SU-DHL-6 (cell line): Measurements from ENCODE around the gene RAD51B.

Experiments
- H2AFZ ChIP-seq: fragments of 200-600 bp; sonication (generic); 2 replicates; pipeline ENCODE4 v1.6.1; 2014; ENCODE audit warnings: low read depth, mild to moderate bottlenecking, moderate library complexity, mixed read lengths, antibody characterized with exemption, low read length; ENCODE audit not compliant: severe bottlenecking
- H3F3A ChIP-seq: fragments of 200-600 bp; shearing (Covaris generic); 2 replicates; pipeline ENCODE4 v1.6.0; 2016; ENCODE audit warnings: antibody characterized with exemption, mild to moderate bottlenecking; ENCODE audit not compliant: insufficient read depth
- H3K27ac ChIP-seq: fragments of 200-600 bp; sonication (generic); 2 replicates; pipeline ENCODE4 v1.5.1; 2016; ENCODE audit warnings: low read depth, mild to moderate bottlenecking, low read length, moderate library complexity, mixed read lengths
- H3K27me3 ChIP-seq: fragments of 200-600 bp; sonication (generic), shearing (Covaris generic); 2 replicates; pipeline ENCODE4 v1.6.0; 2014; ENCODE audit warnings: mild to moderate bottlenecking, low read length
- H3K36me3 ChIP-seq: fragments of 200-600 bp; sonication (generic); 2 replicates; pipeline ENCODE4 v1.6.1; 2014; ENCODE audit warnings: mild to moderate bottlenecking, low read length, mixed read lengths
- H3K4me2 ChIP-seq: fragments of 300-600, 200-600 bp; shearing (Covaris generic), sonication (generic); 2 replicates; pipeline ENCODE4 v1.6.0; 2014; ENCODE audit warnings: low read length, low read depth, mild to moderate bottlenecking; ENCODE audit not compliant: poor library complexity, severe bottlenecking
- H3K4me3 ChIP-seq: fragments of 200-600 bp; sonication (generic); 2 replicates; pipeline ENCODE4 v1.5.1; 2014; ENCODE audit warnings: antibody characterized with exemption, low read length, mild to moderate bottlenecking, mixed read lengths; ENCODE audit not compliant: insufficient read depth, poor library complexity, severe bottlenecking
- H3K79me2 ChIP-seq: fragments of 200-600 bp; sonication (generic); 2 replicates; pipeline ENCODE4 v1.6.1; 2014; ENCODE audit warnings: mild to moderate bottlenecking, low read length, moderate library complexity; ENCODE audit not compliant: insufficient read depth
- H3K9ac ChIP-seq: fragments of 200-600 bp; sonication (generic); 2 replicates; pipeline ENCODE4 v1.7.0; 2014; ENCODE audit warnings: mild to moderate bottlenecking, low read length
- H3K9me2 ChIP-seq: fragments of 200-600 bp; sonication (generic); replicated peaks from 2 replicates; pipeline ENCODE4 v1.6.1; 2014; ENCODE audit warnings: low read length; ENCODE audit not compliant: insufficient read depth
- H3K9me3 ChIP-seq: fragments of 200-600 bp; sonication (generic); 2 replicates; pipeline ENCODE4 v1.6.1; 2014; ENCODE audit warnings: low read length, mixed read lengths; ENCODE audit not compliant: insufficient read depth
- H4K20me1 ChIP-seq: fragments of 200-600 bp; sonication (generic); 2 replicates; pipeline ENCODE4 v1.6.1; 2014; ENCODE audit warnings: low read depth, mild to moderate bottlenecking, antibody characterized with exemption, low read length, moderate library complexity, mixed read lengths
- EZH2phosphoT487 ChIP-seq: fragments of 200-600 bp; sonication (generic), shearing (Covaris generic); conservative IDR thresholded peaks from 2 replicates; pipeline ENCODE4 v1.6.1; 2018; ENCODE audit warnings: mild to moderate bottlenecking, antibody characterized with exemption, low read length, moderate library complexity, mixed read lengths
- TF ChIP-seq, protein P1 (sequence below): fragments of 200-600 bp; sonication (generic); IDR thresholded peaks from one replicate; pipeline ENCODE4 v1.5.1; 2017; ENCODE audit warnings: antibody characterized with exemption, mild to moderate bottlenecking, low read length, moderate library complexity; ENCODE audit not compliant: insufficient read depth, poor library complexity, severe bottlenecking

Gene RAD51B

GRCh38 chr14:68349900-68350629 lies 530.5 kb downstream of the RAD51B start:
- Histone ChIP-seq H3K4me2 (no peak overlapping the region), H3K27me3 (no peaks in the 10 kb centered on the region), H3K27ac (no peak overlapping the region), H3K79me2 (no peaks in the 10 kb centered on the region), H3K4me3 (no peak overlapping the region), H3K36me3 (no peaks in the 10 kb centered on the region), H3F3A (no peaks in the 10 kb centered on the region), H3K9me2 (no peaks in the 10 kb centered on the region), H2AFZ (no peak overlapping the region), H3K9ac (no peak overlapping the region), H3K9me3 (no peaks in the 10 kb centered on the region), H4K20me1 (no peaks in the 10 kb centered on the region)
- TF ChIP-seq, protein P1, sequence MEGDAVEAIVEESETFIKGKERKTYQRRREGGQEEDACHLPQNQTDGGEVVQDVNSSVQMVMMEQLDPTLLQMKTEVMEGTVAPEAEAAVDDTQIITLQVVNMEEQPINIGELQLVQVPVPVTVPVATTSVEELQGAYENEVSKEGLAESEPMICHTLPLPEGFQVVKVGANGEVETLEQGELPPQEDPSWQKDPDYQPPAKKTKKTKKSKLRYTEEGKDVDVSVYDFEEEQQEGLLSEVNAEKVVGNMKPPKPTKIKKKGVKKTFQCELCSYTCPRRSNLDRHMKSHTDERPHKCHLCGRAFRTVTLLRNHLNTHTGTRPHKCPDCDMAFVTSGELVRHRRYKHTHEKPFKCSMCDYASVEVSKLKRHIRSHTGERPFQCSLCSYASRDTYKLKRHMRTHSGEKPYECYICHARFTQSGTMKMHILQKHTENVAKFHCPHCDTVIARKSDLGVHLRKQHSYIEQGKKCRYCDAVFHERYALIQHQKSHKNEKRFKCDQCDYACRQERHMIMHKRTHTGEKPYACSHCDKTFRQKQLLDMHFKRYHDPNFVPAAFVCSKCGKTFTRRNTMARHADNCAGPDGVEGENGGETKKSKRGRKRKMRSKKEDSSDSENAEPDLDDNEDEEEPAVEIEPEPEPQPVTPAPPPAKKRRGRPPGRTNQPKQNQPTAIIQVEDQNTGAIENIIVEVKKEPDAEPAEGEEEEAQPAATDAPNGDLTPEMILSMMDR = no peak
- no peak for TF ChIP-seq EZH2phosphoT487

- no peak overlapping the region for H2AFZ ChIP-seq
- TF ChIP-seq, protein P1 = no peak
- no peak for TF ChIP-seq EZH2phosphoT487
- H3K9me3 ChIP-seq = no peaks in the 10 kb centered on the region
- H3K36me3 ChIP-seq = no peaks in the 10 kb centered on the region
- no peak overlapping the region for H3K27ac ChIP-seq
- H4K20me1 ChIP-seq = no peaks in the 10 kb centered on the region
- H3K27me3 ChIP-seq = no peaks in the 10 kb centered on the region
- no peaks in the 10 kb centered on the region; the same call in 1 of the 2 replicates for H3F3A ChIP-seq
- no peak overlapping the region for H3K4me2 ChIP-seq
- no peak overlapping the region for H3K4me3 ChIP-seq
- no peaks in the 10 kb centered on the region for H3K79me2 ChIP-seq
- H3K9me2 ChIP-seq = no peaks in the 10 kb centered on the region
- no peak overlapping the region for H3K9ac ChIP-seq
These were observed 535.8 kb downstream of the RAD51B start for GRCh38 chr14:68355415-68355814.

- H2AFZ ChIP-seq = no peak overlapping the region
- no peak overlapping the region for H3K4me3 ChIP-seq
- H3K27me3 ChIP-seq = no peaks in the 10 kb centered on the region
- H3K9me3 ChIP-seq = no peaks in the 10 kb centered on the region
- no peak for TF ChIP-seq EZH2phosphoT487
- TF ChIP-seq, protein P1 = no peak
- no peaks in the 10 kb centered on the region for H3K79me2 ChIP-seq
- no peak overlapping the region for H3K4me2 ChIP-seq
- no peak overlapping the region for H3K9ac ChIP-seq
- H4K20me1 ChIP-seq = no peaks in the 10 kb centered on the region
- no peak overlapping the region for H3K27ac ChIP-seq
- no peaks in the 10 kb centered on the region for H3K9me2 ChIP-seq
- H3K36me3 ChIP-seq = no peaks in the 10 kb centered on the region
- H3F3A ChIP-seq = no peaks in the 10 kb centered on the region; the same call in 1 of the 2 replicates
These were observed 538.2 kb downstream of the RAD51B start for GRCh38 chr14:68357777-68358176.
